Fibroblast of lung (primary cell): Measurements from ENCODE around the gene AGAP1. TPM values are rescaled to one million over a fixed set of nuclear protein-coding genes. Genes with fewer than 3 reads are reported as not detected.

ENCODE experiments used
- DNase-seq, 2 donors: peaks; one replicate each; pipeline versions ENCODE4 v3.0.0 to v3.0.0-alpha.2; 2010; ENCODE audit warnings: low read depth in 2 of 2
- H2AFZ ChIP-seq: 2 replicates; pipeline ENCODE4 v1.5.1; 2012; ENCODE audit warnings: low read length, control low read depth, inconsistent platforms
- H3K27ac ChIP-seq: 2 replicates; pipeline ENCODE4 v1.5.1; 2011; ENCODE audit warnings: low read length, control low read depth; ENCODE audit not compliant: insufficient read depth
- H3K27me3 ChIP-seq: 2 replicates; pipeline ENCODE4 v1.5.1; 2011; ENCODE audit warnings: mild to moderate bottlenecking, low read length; ENCODE audit not compliant: control insufficient read depth, insufficient read depth
- H3K36me3 ChIP-seq: 2 replicates; pipeline ENCODE4 v1.5.1; 2011; ENCODE audit warnings: low read length; ENCODE audit not compliant: control insufficient read depth, insufficient read depth
- H3K4me1 ChIP-seq: 2 replicates; pipeline ENCODE4 v1.5.1; 2011; ENCODE audit warnings: low read length; ENCODE audit not compliant: control insufficient read depth, insufficient read depth; ENCODE audit errors: extremely low read depth
- H3K4me2 ChIP-seq: 2 replicates; pipeline ENCODE4 v1.5.1; 2011; ENCODE audit warnings: low read length, control low read depth; ENCODE audit not compliant: insufficient read depth; ENCODE audit errors: extremely low read depth
- H3K4me3 ChIP-seq, 4 experiments: fragments of 200-600 bp in 1 of 4; sonication (generic) in 1 of 4; replicated peaks in 1 of 4; 2 replicates each; pipeline ENCODE4 v1.5.1; 2011 to 2016; ENCODE audit warnings: low read length in 4 of 4, low read depth in 3 of 4, mild to moderate bottlenecking in 3 of 4, control low read depth in 2 of 4, inconsistent platforms in 1 of 4, mixed read lengths in 1 of 4; ENCODE audit not compliant: insufficient read depth in 1 of 4; ENCODE audit errors: control extremely low read depth in 1 of 4
- H3K79me2 ChIP-seq: 2 replicates; pipeline ENCODE4 v1.5.1; 2012; ENCODE audit warnings: mild to moderate bottlenecking, low read length, inconsistent platforms; ENCODE audit not compliant: control insufficient read depth, insufficient read depth
- H3K9ac ChIP-seq: 2 replicates; pipeline ENCODE4 v1.5.1; 2011; ENCODE audit warnings: mild to moderate bottlenecking, low read length, control low read depth; ENCODE audit not compliant: insufficient read depth
- H3K9me3 ChIP-seq: 2 replicates; pipeline ENCODE4 v1.5.1; 2012; ENCODE audit warnings: low read depth, low read length; ENCODE audit not compliant: control insufficient read depth, insufficient read depth
- H4K20me1 ChIP-seq: 2 replicates; pipeline ENCODE4 v1.5.1; 2011; ENCODE audit warnings: low read length; ENCODE audit not compliant: control insufficient read depth, insufficient read depth; ENCODE audit errors: extremely low read depth
- CTCF ChIP-seq, 2 donors: IDR thresholded peaks in 1 of 2; conservative IDR thresholded peaks in 1 of 2; 1 replicate in 1 of 2; 2 replicates in 1 of 2; pipeline ENCODE4 v1.5.1; 2011 to 2012; ENCODE audit warnings: low read length in 2 of 2, control low read depth in 1 of 2, inconsistent platforms in 1 of 2, low read depth in 1 of 2, mild to moderate bottlenecking in 1 of 2
- EZH2 ChIP-seq: IDR thresholded peaks from 2 replicates; pipeline ENCODE4 v1.5.1; 2012; ENCODE audit warnings: low read length, control low read depth, mild to moderate bottlenecking; ENCODE audit errors: missing control alignments
- polyA plus RNA-seq, 2 donors: library from polyadenylated mRNA; depleted of rRNA in 1 of 2; stranded (reverse) in 1 of 2; unstranded in 1 of 2; fragments of >200 nt; gene quantifications; 2 replicates each; pipeline ENCODE4 v1.2.1, GENCODE V29; 2011 to 2012; ENCODE audit warnings: missing spikeins in 1 of 2
- total RNA-seq: library from RNA; depleted of rRNA; stranded (reverse); fragments of >200 nt; gene quantifications from 2 replicates; pipeline ENCODE4 v1.2.1, GENCODE V29; 2014

AGAP1 gene
- total and polyA plus RNA-seq, 2 donors (not counting 1 experiment from before 2014, with no cell fraction given) = 10.6 to 14.0 TPM

GRCh38 chr2:235598532-235599531 lies 105.0 kb downstream of the AGAP1 start:
- no peaks in the 10 kb centered on the region for H3K27me3 ChIP-seq
- no peak overlapping the region for H3K4me2 ChIP-seq
- H3K36me3 ChIP-seq = no peaks in the 10 kb centered on the region
- no peak overlapping the region for H3K27ac ChIP-seq
- H3K4me3 ChIP-seq = no peak overlapping the region
- H3K4me1 ChIP-seq = no peaks in the 10 kb centered on the region
- H3K9ac ChIP-seq = no peak overlapping the region
- H4K20me1 ChIP-seq = no peaks in the 10 kb centered on the region
- DNase-seq = no peak
- no peaks in the 10 kb centered on the region for H3K9me3 ChIP-seq
- no peak overlapping the region for H2AFZ ChIP-seq
- peaks cover 2% of the 10 kb centered on the region for H3K79me2 ChIP-seq
- TF ChIP-seq EZH2 (no peak), CTCF (conservative IDR thresholded peaks at IDR 0.05 in 1 of 2, IDR thresholded peaks at IDR 0.05 in 1 of 2; ENCODE audit: low read depth in 1 of 2, low read length in 2 of 2) (no peak)

- H3K27ac ChIP-seq = no peak overlapping the region
- no peak overlapping the region for H3K4me3 ChIP-seq
- no peaks in the 10 kb centered on the region for H3K27me3 ChIP-seq
- no peak overlapping the region for H2AFZ ChIP-seq
- H3K36me3 ChIP-seq = no peaks in the 10 kb centered on the region
- TF ChIP-seq EZH2 = no peak
- no peak for TF ChIP-seq CTCF (conservative IDR thresholded peaks at IDR 0.05 in 1 of 2, IDR thresholded peaks at IDR 0.05 in 1 of 2; ENCODE audit: low read depth in 1 of 2, low read length in 2 of 2)
- H3K4me1 ChIP-seq = no peaks in the 10 kb centered on the region
- H3K9ac ChIP-seq = no peak overlapping the region
- H3K9me3 ChIP-seq = no peaks in the 10 kb centered on the region
- H4K20me1 ChIP-seq = no peaks in the 10 kb centered on the region
- H3K79me2 ChIP-seq = peaks cover 2% of the 10 kb centered on the region
- H3K4me2 ChIP-seq = no peak overlapping the region
- DNase-seq = no peak
Measured at GRCh38 chr2:235599596-235600338, 105.9 kb downstream of the AGAP1 start.

- H3K9me3 ChIP-seq = no peaks in the 10 kb centered on the region
- H3K4me1 ChIP-seq = peaks cover 2% of the 10 kb centered on the region
- no peak overlapping the region for H2AFZ ChIP-seq
- H3K79me2 ChIP-seq = peaks cover 2% of the 10 kb centered on the region
- H3K27me3 ChIP-seq = no peaks in the 10 kb centered on the region
- H4K20me1 ChIP-seq = no peaks in the 10 kb centered on the region
- no peak for DNase-seq
- H3K27ac ChIP-seq = no peak overlapping the region
- TF ChIP-seq CTCF (conservative IDR thresholded peaks at IDR 0.05 in 1 of 2, IDR thresholded peaks at IDR 0.05 in 1 of 2; ENCODE audit: low read depth in 1 of 2, low read length in 2 of 2) (no peak), EZH2 (no peak)
- no peaks in the 10 kb centered on the region for H3K36me3 ChIP-seq
- no peak overlapping the region for H3K4me2 ChIP-seq
- no peak overlapping the region for H3K9ac ChIP-seq
- no peak overlapping the region for H3K4me3 ChIP-seq
Measured at GRCh38 chr2:235600406-235600805, 106.6 kb downstream of the AGAP1 start.
